GM08714 (cell line): ENCODE results near the gene SLC25A42.
"Not testable (repeated sequence)": the region's sequence is repeated elsewhere in the genome, so short reads cannot be mapped to it uniquely, and the experiment has no call there.

Source experiments
- H3K4me3 ChIP-seq: fragments of 200-500 bp; sonication (Bioruptor generic); 2 replicates; pipeline ENCODE4 v1.5.1; 2014; ENCODE audit warnings: mild to moderate bottlenecking, low read length, inconsistent platforms
- ZNF274 ChIP-seq: IDR thresholded peaks from 2 replicates; pipeline ENCODE4 v1.6.1; 2012; ENCODE audit warnings: mild to moderate bottlenecking, low read depth, low read length

SLC25A42 gene

DNA sequence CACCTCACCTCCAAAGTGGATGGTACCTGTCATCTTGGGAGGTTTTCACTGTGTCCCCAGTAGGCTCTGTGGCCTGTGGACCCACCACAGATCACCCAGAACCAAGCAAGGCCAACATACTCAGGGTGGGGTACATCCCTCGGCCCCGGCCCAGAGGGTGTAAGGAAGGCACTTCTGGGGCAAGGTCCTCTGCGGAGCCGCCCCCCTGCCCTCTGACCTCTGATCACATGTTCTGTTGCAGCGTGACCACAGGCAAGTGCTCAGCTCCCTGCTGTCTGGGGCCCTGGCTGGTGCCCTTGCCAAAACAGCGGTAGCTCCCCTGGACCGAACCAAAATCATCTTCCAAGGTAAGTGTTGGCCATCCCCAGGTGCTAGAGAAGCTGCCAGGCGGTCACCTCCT lies 37.7 kb downstream of the SLC25A42 start:
- no peak for TF ChIP-seq ZNF274
- no peak overlapping the region for H3K4me3 ChIP-seq

DNA sequence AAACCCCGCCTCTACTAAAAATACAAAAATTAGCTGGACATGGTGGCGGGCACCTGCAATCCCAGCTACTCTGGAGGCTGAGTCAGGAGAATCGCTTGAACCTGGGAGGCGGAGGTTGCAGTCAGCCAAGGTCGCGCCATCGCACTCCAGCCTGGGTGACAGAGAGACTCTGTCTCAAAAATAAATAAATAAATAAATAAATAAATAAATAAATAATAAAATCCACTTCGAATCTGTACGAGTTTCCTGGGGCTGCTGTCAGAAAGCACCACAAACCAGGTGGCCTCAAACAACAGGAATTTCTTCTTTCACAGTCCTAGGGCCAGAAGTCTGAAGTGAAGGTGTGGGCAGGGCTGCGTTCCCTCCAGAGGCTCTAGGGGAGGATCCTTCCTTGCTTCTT lies 38.8 kb downstream of the SLC25A42 start:
- H3K4me3 ChIP-seq, result not testable (repeated sequence)

DNA sequence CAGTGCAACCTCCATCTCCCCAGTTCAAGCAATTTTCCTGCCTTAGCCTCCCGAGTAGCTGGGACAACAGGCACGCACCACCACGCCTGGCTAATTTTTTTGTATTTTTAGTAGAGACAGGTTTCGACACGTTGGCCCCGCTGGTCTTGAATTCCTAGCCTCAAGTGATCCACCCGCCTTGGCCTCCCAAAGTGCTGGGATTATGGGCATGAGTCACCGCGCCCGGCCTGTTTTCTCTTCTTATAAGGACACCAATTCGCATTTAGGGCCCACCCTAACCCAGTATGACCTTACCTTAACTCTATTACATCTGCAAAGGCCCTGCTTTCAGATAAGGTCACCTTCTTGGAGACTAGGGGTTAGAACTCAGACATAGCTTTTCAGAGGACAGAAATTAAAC lies 39.4 kb downstream of the SLC25A42 start:
- no peak overlapping the region for H3K4me3 ChIP-seq
- TF ChIP-seq ZNF274, result no peak

DNA sequence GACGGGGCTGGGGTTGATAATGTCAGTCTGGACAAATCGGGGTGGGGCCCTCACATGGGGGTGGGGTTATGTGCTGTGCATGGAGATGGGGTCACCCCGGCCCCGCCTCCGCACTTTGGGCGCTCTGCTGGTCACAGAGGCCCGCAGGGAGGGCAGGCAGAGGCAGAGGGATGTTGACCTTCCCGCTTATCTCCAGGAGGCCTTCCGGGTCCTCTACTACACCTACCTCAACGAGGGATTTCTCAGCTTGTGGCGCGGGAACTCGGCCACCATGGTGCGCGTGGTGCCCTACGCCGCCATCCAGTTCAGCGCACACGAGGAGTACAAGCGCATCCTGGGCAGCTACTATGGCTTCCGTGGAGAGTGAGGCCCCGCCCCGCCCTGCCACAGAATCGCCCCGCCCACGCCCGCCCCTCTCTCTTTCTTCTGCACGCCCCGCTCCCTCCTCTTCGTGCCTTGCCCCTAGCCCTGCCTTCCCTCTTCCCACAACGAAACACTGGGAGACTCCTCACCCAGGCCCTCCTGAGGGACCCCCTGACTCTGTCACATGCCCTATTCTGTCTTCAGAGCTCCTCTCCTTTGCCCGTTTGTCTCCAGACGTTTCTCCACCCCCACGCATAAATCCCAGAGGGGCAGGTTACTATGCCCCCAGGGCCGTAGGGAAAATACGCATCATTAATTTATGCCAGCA lies 41.7 kb downstream of the SLC25A42 start:
- no peak overlapping the region for H3K4me3 ChIP-seq
- no peak for TF ChIP-seq ZNF274

DNA sequence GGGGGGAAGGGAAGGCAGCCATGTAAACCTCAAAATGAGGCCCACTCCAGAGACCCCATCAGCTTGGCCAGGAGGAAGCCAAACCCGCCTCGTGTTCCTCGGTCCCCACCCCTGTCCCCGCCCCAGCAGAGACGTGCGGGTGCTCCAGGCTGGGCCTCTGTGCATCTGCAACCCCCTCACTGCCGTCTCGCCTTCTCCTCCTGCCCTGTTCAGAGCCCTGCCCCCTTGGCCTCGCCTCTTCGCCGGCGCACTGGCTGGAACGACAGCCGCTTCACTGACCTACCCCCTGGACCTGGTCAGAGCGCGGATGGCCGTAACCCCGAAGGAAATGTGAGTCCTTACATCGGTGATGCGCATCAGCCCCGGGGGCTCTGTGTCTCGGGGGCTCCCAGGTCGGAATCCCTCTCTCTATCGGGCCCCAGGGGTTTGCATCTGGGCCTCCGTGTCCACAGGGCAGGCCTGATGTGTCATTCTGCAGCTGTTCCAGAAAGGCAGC lies 42.3 kb downstream of the SLC25A42 start:
- TF ChIP-seq ZNF274, result no peak
- no peak overlapping the region for H3K4me3 ChIP-seq

GRCh38 chr19:19106938-19107337 lies 43.1 kb downstream of the SLC25A42 start:
- H3K4me3 ChIP-seq, result not testable (repeated sequence)

DNA sequence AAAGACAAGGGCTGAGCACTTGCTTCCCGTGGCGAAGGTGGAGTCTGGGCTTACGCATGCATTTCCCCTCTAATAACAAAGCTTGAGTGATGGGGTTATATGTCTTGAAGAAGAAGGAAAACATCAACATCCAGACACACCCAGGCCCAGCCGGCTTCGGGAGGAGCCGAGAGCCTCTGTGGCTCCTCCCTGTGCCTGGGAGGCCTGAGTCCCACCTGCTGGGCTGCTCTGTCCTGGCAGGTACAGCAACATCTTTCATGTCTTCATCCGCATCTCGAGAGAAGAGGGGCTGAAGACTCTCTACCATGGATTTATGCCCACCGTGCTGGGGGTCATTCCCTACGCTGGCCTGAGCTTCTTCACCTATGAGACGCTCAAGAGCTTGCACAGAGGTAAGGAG lies 43.9 kb downstream of the SLC25A42 start:
- H3K4me3 ChIP-seq, result no peak overlapping the region
- TF ChIP-seq ZNF274, result no peak

DNA sequence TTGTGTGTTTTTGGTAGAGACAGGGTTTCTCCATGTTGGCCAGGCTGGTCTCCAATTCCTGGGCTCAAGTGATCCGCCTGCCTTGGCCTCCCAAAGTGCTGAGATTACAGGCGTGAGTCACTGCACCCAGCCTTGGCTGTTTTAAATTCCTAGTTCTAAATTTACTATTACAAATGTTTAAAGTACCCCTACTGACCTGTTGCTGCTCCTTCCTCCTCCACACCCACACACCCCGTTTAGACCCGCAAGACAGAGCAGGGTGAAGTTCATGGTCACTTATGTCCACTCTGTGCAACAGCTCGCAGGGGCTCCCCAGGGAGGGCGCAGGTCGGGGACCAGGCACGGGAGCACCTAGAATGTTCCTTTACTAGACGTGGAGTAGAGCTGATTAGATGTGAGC lies 45.8 kb downstream of the SLC25A42 start:
- no peak overlapping the region for H3K4me3 ChIP-seq
- TF ChIP-seq ZNF274, result no peak

GRCh38 chr19:19110410-19111135 lies 46.8 kb downstream of the SLC25A42 start:
- H3K4me3 ChIP-seq, result no peak overlapping the region
- no peak for TF ChIP-seq ZNF274

DNA sequence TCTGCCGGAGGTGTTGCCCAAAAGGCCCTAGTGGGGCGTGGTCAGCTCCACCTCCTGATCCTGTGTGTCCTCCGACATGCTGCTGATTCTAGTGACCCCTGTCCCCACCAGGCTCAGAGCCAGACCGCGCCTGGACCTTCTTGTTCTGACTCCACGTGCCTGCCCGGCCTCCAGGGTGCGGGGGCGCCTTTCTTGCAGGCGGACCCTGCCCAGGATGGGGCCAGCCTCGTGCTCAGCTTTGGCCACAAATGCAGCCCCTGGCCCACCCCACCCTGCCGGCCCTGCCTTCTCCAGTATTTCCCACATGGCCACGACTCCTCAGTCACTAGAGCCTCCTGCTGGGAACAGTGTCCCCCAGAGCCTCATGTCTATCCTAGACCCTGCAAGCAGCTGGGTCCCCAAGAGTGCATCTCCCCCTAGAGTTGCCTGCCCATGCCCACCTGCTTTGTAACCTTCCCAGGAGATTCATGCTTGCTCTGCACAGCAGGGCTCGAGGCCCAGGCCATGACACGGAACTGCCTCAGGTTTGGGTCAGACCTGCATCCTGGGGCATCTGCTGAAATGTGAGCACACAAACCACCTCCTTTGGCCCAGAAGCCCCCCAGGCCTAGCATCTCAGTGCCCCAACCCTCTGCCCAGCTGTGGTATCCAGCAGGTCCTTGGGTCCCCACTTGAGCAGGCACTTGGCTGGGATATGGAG lies 47.5 kb downstream of the SLC25A42 start:
- H3K4me3 ChIP-seq, result no peak overlapping the region
- TF ChIP-seq ZNF274, result no peak

- no peak for TF ChIP-seq ZNF274
- H3K4me3 ChIP-seq, result no peak overlapping the region
Observed at GRCh38 chr19:19111967-19112580, 48.3 kb downstream of the SLC25A42 start.

- no peak overlapping the region for H3K4me3 ChIP-seq
- TF ChIP-seq ZNF274, result no peak
Observed at GRCh38 chr19:19113040-19113626, 49.3 kb downstream of the SLC25A42 start.

- TF ChIP-seq ZNF274, result no peak
Observed at GRCh38 chr19:19115954-19116353, 52.2 kb downstream of the SLC25A42 start.

DNA sequence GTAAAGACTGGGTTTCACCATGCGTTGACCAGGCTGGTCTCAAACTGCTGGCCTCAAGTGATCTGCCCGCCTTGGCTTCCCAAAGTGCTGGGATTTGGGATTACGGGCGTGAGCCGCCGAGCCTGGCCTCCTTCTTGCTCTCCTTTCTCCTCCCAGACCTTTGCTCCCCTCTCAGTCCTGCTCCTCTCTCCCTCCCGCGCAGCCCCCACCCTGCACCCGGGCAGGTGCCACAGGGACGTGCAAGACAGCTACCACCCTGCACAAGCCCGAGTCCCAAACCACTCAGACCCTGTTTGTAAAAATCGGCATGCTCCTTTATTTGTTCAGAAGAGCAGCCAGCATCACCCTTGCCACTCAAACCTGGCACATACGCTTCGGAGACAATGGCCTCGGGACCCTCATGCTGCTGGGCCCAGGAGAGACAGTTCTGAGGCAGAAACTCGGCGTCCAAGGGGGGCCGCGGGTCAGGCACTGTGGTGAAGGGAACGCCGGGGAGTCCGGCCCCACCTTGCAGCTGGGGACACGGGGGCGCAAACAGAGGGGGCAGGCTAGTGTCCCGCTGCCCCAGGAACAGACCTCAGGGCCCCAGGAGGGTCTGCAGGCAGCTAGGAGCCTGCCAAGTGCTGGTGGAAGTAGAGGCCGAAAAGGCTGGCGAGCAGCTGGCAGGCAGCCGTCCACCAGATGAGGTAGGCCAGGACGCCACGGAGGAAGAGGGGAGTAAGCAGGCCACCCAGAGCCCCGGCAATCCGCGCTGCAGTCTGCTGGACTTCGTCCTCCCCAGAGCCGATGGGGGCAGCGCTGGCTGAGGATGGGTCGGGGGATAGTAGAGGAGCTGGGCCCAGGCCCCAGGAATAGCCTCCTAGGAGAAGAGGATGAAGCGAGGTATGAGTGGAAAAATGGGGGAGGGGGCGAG lies 55.8 kb downstream of the SLC25A42 start:
- TF ChIP-seq ZNF274, result no peak
- H3K4me3 ChIP-seq, result no peak overlapping the region

More at GRCh38 chr19:19115954-19116353, 52.2 kb downstream of the SLC25A42 start:
- H3K4me3 ChIP-seq, result no peak overlapping the region
